ENCODE results near the gene MAGEA4.

Gene MAGEA4

DNA sequence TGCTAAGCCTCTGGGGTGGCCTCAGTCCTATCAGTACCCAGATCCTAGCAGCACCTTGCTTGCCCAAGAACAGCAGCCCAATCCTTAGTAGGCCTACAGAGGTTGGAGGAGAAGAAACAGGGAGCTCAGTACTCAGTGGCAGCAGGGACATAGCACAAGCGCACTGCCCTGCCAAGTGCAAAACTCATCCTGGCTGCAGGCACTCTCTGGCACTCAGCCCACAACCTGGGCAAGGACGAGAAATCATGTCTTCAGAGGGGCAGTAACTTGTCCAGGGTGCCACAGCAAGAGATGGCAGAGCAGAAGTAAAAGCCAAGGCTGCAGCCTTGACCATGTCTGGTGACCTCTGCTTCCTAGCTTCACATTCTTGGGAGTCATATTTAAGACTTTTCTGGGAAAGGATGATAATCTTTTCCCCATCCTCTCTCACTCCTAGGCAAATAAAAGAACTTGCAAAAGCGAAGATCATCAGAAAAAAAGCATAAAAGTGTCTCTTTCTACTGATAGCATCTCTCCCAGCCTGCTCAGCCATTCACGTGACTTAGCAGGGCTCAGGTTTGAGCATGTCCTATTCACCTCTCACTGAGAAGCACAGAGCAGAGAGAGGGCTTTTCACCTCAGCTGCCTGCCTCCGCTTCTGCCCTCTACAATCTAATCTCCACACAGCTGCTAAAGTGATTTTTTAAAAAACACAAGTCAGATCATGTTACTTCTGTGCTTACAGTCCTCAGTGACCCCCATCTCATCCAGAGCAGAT is 37.2 kb upstream of the MAGEA4 start:
- H3K9me3 ChIP-seq (ENCODE audit: insufficient read depth, low read length) = no peaks in the 10 kb centered on the region
- no peak overlapping the region for H3K9ac ChIP-seq (ENCODE audit: low read length)
- H2AFZ ChIP-seq (ENCODE audit: low read depth, low read length) = no peak overlapping the region
- no peaks in the 10 kb centered on the region for H4K20me1 ChIP-seq (ENCODE audit: insufficient read depth, low read length)
- no peaks in the 10 kb centered on the region for H3K79me2 ChIP-seq (ENCODE audit: low read length)
- no peak overlapping the region for H3K4me2 ChIP-seq (ENCODE audit: low read length)
- no peaks in the 10 kb centered on the region for H3K36me3 ChIP-seq (replicated peaks; ENCODE audit: low read depth, low read length)
- H3K27ac ChIP-seq (ENCODE audit: low read length) = no peak overlapping the region
- H3K4me1 ChIP-seq (ENCODE audit: low read length) = no peaks in the 10 kb centered on the region
- no peak overlapping the region for H3K4me3 ChIP-seq (ENCODE audit: low read length)
- no peaks in the 10 kb centered on the region for H3K27me3 ChIP-seq (ENCODE audit: low read depth, low read length)
- TF ChIP-seq EZH2phosphoT487 (IDR thresholded peaks at IDR 0.05; ENCODE audit: low read depth) = no peak
- TF ChIP-seq, protein P1, sequence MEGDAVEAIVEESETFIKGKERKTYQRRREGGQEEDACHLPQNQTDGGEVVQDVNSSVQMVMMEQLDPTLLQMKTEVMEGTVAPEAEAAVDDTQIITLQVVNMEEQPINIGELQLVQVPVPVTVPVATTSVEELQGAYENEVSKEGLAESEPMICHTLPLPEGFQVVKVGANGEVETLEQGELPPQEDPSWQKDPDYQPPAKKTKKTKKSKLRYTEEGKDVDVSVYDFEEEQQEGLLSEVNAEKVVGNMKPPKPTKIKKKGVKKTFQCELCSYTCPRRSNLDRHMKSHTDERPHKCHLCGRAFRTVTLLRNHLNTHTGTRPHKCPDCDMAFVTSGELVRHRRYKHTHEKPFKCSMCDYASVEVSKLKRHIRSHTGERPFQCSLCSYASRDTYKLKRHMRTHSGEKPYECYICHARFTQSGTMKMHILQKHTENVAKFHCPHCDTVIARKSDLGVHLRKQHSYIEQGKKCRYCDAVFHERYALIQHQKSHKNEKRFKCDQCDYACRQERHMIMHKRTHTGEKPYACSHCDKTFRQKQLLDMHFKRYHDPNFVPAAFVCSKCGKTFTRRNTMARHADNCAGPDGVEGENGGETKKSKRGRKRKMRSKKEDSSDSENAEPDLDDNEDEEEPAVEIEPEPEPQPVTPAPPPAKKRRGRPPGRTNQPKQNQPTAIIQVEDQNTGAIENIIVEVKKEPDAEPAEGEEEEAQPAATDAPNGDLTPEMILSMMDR (IDR thresholded peaks at IDR 0.05; ENCODE audit: low read depth, low read length) = no peak

DNA sequence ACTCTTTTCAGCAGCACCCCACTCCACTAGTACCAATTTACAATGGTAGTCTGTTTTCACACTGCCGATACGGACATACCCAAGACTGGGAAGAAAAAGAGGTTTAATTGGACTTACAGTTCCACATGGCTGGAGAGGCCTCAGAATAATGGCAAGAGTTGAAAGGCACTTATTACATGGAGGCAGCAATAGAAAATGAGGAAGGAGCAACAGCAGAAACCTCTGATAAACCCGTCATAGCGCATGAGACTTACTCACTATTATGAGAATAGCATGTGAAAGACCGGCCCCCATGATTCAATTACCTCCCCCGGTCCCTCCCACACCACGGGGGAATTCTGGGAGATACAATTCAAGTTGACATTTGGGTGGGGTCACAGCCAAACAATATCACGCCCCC is 34.1 kb upstream of the MAGEA4 start:
- H3K27ac ChIP-seq (ENCODE audit: low read length) = no peak overlapping the region
- H3K9me3 ChIP-seq (ENCODE audit: insufficient read depth, low read length) = no peaks in the 10 kb centered on the region
- no peak overlapping the region for H3K4me3 ChIP-seq (ENCODE audit: low read length)
- no peak overlapping the region for H3K9ac ChIP-seq (ENCODE audit: low read length)
- no peak overlapping the region for H3K4me2 ChIP-seq (ENCODE audit: low read length)
- H3K36me3 ChIP-seq (replicated peaks; ENCODE audit: low read depth, low read length) = no peaks in the 10 kb centered on the region
- H2AFZ ChIP-seq (ENCODE audit: low read depth, low read length) = no peak overlapping the region
- H4K20me1 ChIP-seq (ENCODE audit: insufficient read depth, low read length) = no peaks in the 10 kb centered on the region
- no peaks in the 10 kb centered on the region for H3K27me3 ChIP-seq (ENCODE audit: low read depth, low read length)
- H3K79me2 ChIP-seq (ENCODE audit: low read length) = no peaks in the 10 kb centered on the region
- no peaks in the 10 kb centered on the region for H3K4me1 ChIP-seq (ENCODE audit: low read length)
- TF ChIP-seq, protein P1 (IDR thresholded peaks at IDR 0.05; ENCODE audit: low read depth, low read length) = no peak
- TF ChIP-seq EZH2phosphoT487 (IDR thresholded peaks at IDR 0.05; ENCODE audit: low read depth) = no peak

DNA sequence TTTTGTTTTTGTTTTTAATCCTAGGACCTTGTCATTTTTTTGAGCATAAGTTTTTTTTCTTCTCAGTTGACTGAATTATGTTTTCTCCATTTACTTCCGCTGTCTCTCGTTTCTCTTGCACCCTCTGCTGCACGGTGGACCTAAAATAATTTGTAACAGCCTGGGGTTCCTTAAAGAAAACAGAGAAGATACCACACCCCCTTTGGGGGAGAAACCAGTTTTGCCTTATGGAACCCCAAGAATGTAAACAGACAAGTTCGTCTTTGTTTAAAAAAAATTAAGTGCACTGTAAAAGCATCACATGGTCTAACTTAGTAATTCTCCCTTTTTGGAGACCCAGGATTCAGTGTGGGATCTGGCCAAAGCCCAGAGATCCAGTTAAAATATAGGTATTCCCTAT is 32.8 kb upstream of the MAGEA4 start:
- no peak overlapping the region for H3K27ac ChIP-seq (ENCODE audit: low read length)
- no peak overlapping the region for H3K9ac ChIP-seq (ENCODE audit: low read length)
- H3K79me2 ChIP-seq (ENCODE audit: low read length) = no peaks in the 10 kb centered on the region
- TF ChIP-seq EZH2phosphoT487 (IDR thresholded peaks at IDR 0.05; ENCODE audit: low read depth) = no peak
- TF ChIP-seq, protein P1 (IDR thresholded peaks at IDR 0.05; ENCODE audit: low read depth, low read length) = no peak
- no peaks in the 10 kb centered on the region for H3K36me3 ChIP-seq (replicated peaks; ENCODE audit: low read depth, low read length)
- H2AFZ ChIP-seq (ENCODE audit: low read depth, low read length) = no peak overlapping the region
- no peaks in the 10 kb centered on the region for H3K9me3 ChIP-seq (ENCODE audit: insufficient read depth, low read length)
- H3K27me3 ChIP-seq (ENCODE audit: low read depth, low read length) = no peaks in the 10 kb centered on the region
- no peak overlapping the region for H3K4me3 ChIP-seq (ENCODE audit: low read length)
- no peaks in the 10 kb centered on the region for H4K20me1 ChIP-seq (ENCODE audit: insufficient read depth, low read length)
- H3K4me1 ChIP-seq (ENCODE audit: low read length) = no peaks in the 10 kb centered on the region
- H3K4me2 ChIP-seq (ENCODE audit: low read length) = no peak overlapping the region

DNA sequence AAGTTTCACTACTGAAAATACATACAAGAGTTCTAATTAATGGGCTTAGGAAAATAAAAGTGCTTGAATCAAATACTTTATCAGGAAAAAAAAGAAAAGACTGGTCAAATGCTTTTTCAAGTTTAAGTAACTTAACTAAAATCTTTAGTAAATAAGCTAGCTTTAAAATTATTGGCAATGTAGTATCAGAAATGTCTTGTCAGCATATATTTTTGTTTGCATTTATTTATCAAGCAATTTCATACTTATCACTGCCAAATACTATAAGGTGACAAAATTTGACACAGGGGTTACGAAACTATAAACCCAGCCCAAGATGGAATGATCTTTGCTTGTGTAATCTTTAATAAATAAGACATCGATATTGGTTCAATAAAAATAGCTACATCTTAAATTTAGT is 31.8 kb upstream of the MAGEA4 start:
- Histone ChIP-seq H3K9ac (ENCODE audit: low read length) (no peak overlapping the region), H3K4me2 (ENCODE audit: low read length) (no peak overlapping the region), H2AFZ (ENCODE audit: low read depth, low read length) (no peak overlapping the region), H3K4me1 (ENCODE audit: low read length) (no peaks in the 10 kb centered on the region), H3K27me3 (ENCODE audit: low read depth, low read length) (no peaks in the 10 kb centered on the region), H3K36me3 (replicated peaks; ENCODE audit: low read depth, low read length) (no peaks in the 10 kb centered on the region), H4K20me1 (ENCODE audit: insufficient read depth, low read length) (no peaks in the 10 kb centered on the region), H3K27ac (ENCODE audit: low read length) (no peak overlapping the region), H3K4me3 (ENCODE audit: low read length) (no peak overlapping the region), H3K9me3 (ENCODE audit: insufficient read depth, low read length) (no peaks in the 10 kb centered on the region), H3K79me2 (ENCODE audit: low read length) (no peaks in the 10 kb centered on the region)
- TF ChIP-seq, protein P1 (IDR thresholded peaks at IDR 0.05; ENCODE audit: low read depth, low read length) = no peak
- no peak for TF ChIP-seq EZH2phosphoT487 (IDR thresholded peaks at IDR 0.05; ENCODE audit: low read depth)
